Stimulated activated CD8-positive, alpha-beta memory T cell treated with anti-CD3 and anti-CD28 coated beads, Interleukin-4, amount 100 ng/mL, for 1 hour (primary cell): ENCODE measurements around the gene LCP2.

ENCODE experiments used
- DNase-seq, 2 donors: peaks; one replicate each; pipeline ENCODE4 v3.0.0-alpha.2; 2020; ENCODE audit warnings: low read depth in 2 of 2, low spot score in 1 of 2

The LCP2 gene

DNA sequence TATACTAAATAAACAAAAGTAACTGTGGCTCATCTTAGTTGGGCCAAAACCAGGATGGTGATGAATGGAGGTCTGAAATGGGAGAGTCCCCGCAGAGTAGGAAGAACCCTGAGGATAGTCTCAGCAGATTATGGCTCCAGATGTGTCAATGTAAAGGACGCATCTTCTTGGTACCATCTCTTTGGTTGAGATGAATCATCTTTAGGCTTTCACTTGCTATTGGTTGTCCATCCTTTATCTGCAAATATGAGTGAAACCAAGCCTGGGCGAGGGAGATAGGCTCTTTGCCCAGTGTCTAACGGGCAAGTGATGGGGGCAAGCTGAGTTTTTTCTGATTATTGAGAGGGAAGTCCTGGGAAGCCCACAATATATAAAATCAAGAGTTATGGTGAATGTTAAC lies 19.4 kb upstream of the LCP2 start:
- DNase-seq, result no peak

DNA sequence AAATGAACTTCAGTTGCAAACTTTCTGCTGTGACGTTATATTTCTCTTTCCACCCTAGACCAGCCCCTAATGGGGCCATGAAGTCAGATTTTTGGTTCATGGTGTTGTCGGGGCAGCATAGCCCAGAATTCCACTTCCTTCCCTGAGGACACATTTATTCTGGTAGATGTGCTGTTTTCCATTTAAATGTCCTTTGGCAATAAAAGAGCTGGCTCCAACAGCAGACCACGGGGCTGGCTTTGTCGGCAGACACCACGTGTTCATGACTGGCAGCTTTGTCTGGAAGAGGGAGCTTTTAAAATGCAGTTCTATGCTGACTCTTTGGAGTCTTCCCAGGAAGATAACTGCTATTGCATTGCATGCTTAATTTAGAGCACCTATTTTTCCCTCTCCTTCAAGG lies 17.6 kb upstream of the LCP2 start:
- no peak for DNase-seq

DNA sequence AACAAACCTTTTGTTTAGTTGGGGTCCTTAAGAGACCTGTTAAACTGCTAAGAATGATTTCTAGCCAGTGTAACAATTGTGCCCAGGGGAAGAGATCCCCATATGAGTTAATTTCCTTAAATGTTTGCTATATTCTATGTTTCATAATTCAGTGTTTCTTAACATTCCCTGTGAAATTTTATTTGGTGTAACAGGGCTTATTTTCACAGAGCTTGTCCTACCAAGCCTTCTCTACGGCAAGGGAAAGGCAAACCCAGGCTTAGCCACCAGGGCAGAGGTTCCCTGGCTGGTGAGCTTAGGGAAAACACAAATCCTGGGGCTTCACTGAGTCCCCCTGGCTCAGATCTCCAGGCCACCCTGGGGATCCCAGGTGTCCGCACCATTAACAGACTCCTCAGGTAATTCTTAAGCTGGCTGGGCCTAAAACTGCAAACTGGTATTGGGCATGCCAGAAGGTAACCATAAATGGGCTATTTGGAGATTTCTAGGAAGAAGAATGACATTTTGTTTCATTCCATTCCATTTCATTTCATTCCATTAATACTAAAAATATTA lies 17.0 kb upstream of the LCP2 start:
- no peak for DNase-seq

DNA sequence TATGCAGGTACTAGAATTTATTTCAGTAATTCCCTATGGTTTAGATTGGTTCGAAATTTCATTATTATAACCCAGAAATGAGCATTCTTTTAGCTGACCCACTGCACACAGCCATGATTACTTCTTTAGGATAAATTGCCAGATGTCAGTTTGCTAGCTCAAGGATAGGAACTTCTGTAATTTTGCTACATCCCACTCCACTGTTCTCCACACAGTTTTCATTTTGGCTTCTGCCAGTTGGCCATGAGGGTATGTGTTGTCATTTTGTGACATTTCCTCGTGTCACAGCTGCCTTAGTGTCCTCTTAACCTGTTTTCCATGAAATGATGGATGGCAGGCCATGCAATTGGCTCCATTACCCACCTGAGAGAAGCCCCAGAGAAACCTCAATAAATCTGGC lies 16.2 kb upstream of the LCP2 start:
- DNase-seq, result no peak

DNA sequence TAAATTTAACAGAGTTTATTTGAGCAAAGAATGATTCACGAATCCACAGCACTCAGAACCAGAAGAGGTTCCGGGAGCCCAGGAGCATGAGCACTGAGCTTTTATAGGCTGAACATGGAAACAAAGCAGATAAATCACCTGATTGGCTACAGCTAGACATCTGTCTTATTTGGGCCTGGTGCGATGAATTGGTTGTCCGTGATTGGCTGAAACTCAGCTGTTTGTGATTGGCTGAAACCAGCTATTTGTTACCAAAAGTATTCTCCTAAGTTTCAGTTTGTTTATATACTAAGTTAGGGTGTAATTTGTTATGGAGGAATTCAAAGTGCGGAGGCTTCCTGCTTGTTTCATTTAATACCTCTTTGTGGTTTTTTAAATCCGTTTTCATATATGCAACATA lies 15.8 kb upstream of the LCP2 start:
- no peak for DNase-seq

DNA sequence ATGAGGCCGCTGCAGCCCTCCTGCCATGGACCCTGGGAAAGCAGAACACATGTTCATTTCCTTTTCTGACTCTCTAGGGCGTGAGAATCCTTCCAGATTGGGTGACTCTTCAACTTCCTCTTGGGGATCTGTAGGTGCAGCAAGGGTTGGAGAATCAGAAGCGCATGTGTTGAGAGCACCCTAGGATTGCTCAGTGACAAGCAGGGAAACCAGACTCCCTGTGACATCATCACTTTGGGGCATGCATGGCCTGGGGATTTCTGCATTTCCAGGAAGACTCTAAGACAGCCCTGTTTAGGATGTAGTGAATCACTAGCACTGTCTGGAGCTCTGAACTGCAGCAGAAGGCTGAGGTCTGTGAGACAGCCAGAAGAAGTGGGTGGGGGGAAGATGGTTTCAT lies 15.1 kb upstream of the LCP2 start:
- peak in 1 of 2 donors; percentile 38 for DNase-seq

DNA sequence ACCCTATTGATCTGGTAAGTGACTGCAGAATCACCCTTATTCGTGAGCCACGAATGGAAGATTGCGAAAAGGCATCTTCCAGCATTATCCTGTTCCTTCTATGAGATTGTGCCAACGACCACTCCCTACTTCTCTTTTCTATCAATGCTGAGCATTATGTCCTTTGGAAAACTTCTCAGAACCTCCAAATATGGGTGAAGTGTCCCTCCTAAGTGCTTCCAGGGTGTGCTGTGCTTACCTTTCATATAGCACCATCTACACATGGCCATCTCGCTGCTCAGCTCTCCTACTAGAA lies 14.7 kb upstream of the LCP2 start:
- no peak for DNase-seq

DNA sequence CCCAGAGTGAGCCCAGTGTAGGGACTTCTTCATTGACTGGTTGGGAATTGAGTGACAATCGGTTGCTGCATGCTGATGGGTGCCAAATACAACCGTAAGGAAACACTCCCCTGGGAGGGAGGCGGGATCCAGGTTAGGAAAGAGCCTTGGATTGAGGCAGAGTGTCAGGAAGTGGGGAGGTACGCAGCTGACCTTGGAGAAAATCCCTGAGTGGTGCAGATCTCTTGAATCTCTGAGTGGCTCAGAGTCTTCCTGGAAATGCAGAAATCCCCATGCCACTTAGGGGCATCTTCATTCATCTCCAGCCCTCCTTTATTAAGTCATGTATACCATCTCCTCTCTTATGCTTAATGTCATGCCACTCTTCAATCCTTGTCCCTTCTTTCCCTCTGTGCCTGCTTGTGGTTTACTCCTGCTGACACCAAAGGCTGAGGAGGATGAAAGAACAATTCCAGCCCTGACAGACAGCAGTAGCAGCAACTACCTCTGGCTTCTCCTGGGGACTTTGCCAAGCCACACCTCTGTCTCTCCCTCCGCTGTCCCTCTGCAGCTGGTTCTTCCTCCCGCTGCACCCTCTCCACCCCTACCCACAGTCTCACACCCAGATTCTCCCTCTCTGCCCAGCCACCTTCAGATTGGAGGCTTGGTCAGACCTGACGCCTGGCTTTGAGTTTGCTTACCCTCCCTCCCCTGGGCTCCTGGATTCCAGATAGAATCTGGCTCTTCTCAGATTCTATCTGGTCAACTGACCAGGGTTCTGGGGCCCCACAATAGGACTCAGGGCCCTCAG lies 14.1 kb upstream of the LCP2 start:
- no peak for DNase-seq

DNA sequence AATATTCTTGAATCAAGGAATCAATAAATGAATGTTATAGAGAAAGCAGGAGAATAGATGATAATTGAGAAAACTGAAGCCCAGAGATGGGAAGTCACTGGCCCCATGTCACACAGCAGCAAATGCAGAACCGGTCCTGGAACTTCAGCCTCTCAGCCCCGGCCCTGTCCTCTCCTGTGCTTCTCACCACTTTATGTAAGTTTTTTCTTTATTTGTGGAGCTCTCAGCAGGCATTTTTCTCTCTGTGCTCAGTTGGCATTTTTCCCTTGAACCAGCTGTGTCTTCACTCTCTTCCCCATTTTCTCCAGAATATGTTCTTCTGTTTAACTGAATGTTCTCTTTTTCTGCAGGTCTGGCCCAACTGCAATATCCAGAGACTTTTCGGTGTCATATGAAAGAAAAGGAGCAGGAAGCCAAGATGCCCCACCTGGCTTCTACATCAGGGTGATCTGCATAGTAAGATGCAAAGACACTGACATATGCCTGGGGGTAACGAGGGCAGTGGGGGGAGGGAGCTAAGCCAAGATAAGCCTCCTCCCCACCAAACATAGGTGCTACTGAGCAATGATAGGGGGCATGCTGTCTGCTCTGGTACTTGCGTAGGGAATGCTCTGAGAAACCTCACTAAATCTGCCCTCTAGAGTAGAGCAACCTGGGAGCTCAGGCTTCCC lies 12.8 kb upstream of the LCP2 start:
- DNase-seq, result no peak

DNA sequence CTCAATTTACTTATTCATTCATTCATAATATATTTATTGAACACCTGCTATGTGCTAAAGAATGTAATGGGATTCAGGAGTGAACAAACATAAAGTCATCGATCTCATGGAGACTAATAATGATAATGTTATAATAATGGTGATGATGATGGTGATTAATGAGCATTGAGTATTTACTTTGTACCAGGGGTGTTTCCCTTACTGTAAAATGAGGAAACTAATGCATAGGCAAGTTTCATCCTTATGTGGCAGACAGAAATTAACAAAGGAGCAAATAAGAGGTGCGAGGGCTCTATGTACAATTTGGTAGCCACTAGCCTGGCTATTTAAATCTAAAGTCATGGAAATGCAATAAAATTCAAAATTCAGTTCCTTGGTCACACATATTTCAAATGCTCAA lies 11.1 kb upstream of the LCP2 start:
- DNase-seq, result no peak

DNA sequence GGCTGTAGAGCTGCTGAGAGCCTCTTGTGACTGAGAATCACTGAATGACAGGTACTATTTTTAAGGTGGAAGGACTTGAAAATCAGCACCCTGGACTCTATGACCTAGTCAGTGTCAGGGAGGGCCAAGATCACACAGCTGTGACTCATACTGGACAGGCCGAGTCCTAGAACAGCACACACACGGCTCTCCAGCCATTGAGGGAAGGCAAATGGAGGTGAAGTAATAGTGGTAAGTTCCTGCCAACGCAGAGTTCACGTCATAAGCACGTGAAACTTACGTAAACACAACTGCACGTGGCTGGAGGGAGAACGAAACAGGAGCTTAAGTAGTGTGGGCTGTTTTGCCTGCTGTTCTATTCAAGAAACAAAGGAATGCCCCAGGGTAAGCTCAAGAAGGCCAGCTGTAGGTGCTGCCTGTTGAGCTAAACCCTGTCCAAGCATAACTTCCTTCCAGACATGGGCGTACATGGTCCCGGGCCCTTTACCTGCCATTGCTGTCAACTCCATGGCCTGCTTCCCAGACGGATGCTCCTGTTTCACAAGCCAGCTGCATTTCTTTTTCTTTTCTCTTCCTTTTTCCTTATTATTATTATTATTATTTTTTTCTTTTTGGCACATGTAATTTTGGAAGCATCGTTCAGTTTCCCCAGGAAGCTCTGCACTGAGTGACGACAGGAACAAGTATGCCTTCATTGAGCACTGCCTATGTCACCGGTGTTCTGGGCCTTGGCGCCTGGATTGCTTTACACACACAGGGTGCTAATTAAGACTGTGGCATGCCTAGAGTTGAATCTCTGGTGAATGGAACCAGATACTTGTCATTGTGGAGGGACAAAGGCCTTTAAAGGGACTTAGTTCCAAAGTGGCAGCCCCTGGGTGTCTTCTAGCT lies 10.2 kb upstream of the LCP2 start:
- no peak for DNase-seq

DNA sequence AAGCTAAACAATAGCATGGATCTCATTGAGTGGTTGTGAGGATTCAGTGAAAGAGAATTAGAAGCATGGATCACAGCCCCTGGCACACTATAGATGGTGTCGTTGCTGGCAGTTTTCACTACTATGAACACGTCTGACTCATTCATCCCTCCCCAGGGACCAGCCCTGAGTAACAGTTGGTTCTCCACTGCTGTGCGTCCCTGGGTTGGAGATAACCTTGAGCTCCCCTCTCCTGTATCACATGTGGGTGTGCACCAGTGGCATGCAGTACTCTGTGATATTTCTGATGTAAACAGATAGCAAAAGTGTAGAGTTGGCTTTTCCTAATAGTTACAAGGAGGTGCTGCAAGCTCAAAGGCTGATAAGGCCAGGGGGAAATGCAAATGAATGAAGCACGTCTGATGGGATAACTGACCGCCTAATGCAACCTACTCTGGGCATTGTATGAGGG lies 8.8 kb upstream of the LCP2 start:
- no peak for DNase-seq

DNA sequence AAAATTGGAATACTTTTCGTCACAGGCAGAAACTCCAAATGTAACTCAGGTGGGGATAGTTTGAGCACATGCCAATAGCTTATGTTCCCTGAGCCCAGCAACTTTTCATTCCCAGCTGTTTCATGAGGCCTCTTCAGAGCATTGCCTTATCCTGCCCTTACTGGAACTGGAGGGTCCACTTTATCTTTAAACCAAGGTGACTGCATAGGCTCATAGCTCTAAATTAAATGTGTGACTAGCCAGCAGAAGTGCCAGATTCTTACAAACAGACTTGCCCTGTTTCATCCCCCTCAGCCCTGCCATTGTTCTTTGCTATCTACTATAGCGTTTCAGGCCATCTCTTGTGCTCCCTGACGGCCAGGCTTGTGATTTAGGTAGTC lies 8.1 kb upstream of the LCP2 start:
- no peak for DNase-seq

DNA sequence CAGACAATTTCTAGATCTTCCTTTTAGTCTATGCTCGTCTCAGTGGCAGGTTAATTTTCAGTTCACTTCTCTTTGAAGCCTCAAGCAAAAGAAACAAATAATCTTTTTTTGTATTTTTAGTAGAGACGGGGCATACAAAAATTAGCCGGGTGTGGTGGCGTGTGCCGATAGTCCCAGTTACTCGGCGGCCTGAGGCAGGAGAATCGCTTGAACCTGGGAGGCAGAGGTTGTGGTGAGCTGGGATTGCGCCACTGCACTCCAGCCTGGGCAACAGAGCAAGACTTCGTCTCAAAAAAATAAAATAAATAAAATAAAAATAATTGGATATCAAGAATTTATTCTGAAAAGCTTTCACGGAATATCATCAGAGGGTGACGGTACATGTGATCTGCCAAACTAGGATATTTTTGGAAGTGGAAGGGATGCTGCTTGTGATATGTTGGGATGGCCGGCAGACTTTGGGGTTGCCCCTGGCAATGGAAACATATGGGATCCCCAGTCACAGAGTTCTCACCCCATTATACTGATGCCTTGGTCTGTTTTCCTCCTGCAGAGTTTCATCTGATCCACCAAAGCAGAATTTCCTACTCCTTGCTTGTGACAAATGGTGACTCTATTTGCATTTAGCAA lies 7.6 kb upstream of the LCP2 start:
- DNase-seq, result no peak

DNA sequence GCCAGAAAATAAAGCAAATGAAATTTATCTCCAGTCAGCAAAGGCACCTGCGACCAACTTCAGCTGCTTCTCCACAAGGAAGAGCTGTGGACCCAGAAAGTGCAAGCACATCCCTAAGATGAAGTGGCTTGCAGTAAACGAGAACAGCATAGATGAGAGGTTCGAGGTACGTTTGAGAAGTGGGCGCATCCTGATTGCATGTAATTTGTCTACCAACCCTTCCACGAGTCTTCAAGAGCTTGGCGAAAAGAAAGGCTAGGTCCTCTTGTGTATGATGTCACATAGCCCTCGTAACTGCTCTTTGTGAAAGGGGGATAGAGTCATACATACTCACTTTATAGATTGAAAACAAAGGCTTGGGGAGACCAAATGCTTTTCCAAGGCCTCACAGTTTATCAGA lies 6.0 kb upstream of the LCP2 start:
- no peak for DNase-seq

DNA sequence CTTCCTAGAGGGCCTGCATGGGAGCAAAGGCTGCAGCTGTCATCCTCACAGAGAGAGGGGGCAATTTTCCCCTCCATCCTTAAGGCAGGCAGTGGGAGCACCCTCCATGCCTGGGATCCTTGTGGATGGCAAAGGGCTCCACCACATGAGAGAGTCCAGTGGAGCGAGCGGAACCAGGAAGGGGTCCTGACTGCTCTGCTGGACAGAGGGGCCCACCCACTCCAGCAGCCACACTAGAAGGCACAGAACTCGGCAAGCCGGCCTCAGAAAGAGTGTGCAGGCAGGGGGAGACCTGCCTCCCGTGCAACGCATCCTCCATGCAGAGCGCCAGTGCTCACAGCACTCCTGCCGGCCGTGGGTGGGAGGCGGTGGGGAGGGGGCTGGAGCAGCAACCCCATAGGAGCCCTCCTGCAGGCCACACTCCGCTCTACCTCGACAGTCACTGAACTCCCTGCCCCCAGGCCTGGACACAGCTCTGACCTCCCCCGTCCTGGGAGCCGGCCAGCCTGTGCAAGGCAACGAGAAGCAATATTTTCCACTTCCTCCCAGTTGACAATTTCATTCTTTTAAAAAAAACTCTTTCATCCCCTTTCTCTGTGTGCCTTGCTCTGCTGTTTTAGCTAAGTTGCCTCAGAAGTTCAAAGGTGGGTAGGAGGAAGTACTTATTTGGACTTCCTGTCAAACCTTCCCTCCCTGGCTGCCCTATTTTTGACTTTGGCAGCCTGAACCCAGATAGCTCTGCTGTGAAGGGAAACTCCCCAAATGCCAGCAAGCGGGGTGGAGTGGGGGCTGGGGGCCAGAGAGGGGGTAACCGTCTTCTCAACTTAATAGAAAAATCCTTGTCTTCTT lies 5.3 kb upstream of the LCP2 start:
- DNase-seq, result peak in 1 of 2 donors; percentile 47

DNA sequence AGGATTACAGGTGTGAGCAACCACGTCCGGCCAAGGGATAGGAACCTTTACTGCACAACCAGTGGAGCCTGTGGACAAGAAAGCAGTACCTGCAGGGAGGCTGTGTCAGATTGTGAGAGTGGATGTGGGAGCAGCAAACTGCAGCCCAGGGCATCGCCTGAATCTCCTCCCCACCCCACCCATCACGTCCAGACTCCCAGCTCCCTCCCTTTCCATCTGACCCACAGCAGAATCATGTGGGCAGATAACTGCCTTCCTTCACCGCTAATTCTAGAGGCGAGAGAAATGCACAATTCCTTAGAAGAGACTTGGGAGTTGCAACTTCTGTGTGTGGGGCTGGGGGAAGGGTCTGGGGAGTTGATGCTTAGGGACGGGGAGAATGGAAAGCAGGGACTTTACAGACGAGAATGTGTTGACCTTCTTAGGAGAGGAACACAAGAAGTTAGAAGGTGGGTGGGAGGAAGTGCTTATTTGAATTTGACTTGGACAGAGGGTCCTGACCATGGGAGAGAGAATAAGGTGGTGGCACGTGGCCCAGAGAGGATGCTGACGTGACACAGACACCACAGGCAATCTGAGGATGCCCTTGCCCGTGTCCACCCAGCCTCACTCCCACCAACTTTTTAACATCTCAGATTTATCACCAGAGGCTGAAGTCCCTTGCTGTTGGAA lies 4.5 kb upstream of the LCP2 start:
- DNase-seq, result no peak

DNA sequence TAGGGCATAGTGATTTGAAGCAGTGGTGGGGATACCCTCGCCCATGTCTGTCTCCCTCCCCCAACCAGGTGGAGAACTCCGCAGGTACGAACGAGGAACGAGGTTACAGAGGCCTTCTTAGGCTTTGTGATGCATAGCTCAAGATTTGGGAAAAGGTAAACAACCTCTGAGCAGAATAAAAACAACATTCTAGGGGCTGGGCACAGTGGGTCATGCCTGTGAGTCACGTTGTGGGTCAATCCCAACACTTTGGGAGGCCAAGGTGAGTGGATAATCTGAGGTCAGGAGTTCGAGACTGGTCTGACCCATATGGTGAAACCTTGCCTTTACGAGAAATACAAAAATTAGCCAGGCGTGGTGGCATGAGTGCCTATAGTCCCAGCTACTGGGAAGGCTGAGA lies 3.6 kb upstream of the LCP2 start:
- no peak for DNase-seq

DNA sequence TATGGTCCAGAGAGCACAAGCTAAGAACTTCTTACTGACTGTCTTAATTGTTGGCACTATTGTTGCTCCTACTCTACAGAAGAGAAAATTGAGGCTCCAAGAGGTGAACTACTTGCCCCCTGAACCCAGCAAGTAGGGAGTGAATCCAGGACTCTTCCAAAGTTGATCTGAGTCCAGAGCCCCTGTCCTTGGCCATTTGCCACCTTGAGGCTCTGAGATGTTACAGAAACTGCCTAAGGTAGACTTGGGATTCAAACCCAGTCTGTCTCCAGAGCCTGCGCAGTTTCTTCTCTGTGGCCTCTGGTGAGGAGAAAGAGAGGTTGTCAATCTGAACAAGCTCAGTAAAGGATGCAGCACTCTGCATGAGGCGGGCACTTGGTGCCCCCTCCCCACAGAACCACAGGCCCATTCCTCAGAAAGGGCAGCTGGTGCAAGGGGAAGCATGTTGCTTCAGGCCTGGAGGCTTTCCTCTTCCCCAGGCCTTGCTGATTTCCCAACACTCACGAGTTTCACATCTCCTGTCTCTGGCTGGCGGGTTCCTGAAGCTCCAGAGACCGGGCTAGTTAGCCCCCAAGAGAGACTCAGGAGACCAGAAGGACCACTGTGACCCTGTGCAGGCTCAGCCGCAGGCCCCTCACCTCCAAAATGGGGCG lies 2.9 kb upstream of the LCP2 start:
- DNase-seq, result no peak
